GM12872 (cell line): ENCODE data around the gene CTSG.

Source experiments
- CTCF ChIP-seq: IDR thresholded peaks from 3 replicates; pipeline ENCODE4 v1.5.1; 2011; ENCODE audit warnings: low read depth, mild to moderate bottlenecking, low read length, moderate library complexity; ENCODE audit not compliant: insufficient read depth

CTSG gene

GRCh38 chr14:24606297-24606696 is 30.2 kb upstream of the CTSG start:
- no peak for TF ChIP-seq CTCF

GRCh38 chr14:24605435-24606190 is 29.6 kb upstream of the CTSG start:
- TF ChIP-seq CTCF, result peak; percentile 99

GRCh38 chr14:24597403-24597802 is 21.4 kb upstream of the CTSG start:
- no peak for TF ChIP-seq CTCF

- no peak for TF ChIP-seq CTCF
Observed at GRCh38 chr14:24595073-24595808, 19.2 kb upstream of the CTSG start.

GRCh38 chr14:24578558-24578957 is 2.5 kb upstream of the CTSG start:
- no peak for TF ChIP-seq CTCF

GRCh38 chr14:24576771-24577170 is 721 bp upstream of the CTSG start:
- no peak for TF ChIP-seq CTCF

- no peak for TF ChIP-seq CTCF
Observed at GRCh38 chr14:24574206-24574774, 1.8 kb downstream of the CTSG start.
